HEK293 (cell line): Measurements from ENCODE around the gene RPL27.

Experiments
- CTCF ChIA-PET: fragments of 350-600 bp; formaldehyde crosslinking; extraction: SDS; loops from one replicate; lab custom pipeline; 2021; ENCODE audit warnings: antibody characterized with exemption; lab: Yijun Ruan, JAX
- POLR2A ChIA-PET: fragments of 300-600 bp; formaldehyde crosslinking; extraction: SDS; loops from one replicate; lab custom pipeline; 2020; ENCODE audit warnings: antibody characterized with exemption, inconsistent platforms; lab: Yijun Ruan, JAX
- H3K27ac ChIP-seq: fragments of 200-500 bp; sonication (Bioruptor generic); 2 replicates; pipeline ENCODE4 v1.5.1; 2014; ENCODE audit warnings: low read depth, low read length, control low read depth, inconsistent platforms; ENCODE audit errors: extremely low read depth
- H3K36me3 ChIP-seq, 2 experiments: fragments of 200-500 bp in 1 of 2; sonication (Bioruptor generic) in 1 of 2; 1 replicate in 1 of 2; 2 replicates in 1 of 2; pipeline ENCODE4 v1.5.1; 2014 to 2017; ENCODE audit warnings: inconsistent platforms in 2 of 2, low read length in 2 of 2; ENCODE audit not compliant: control insufficient read depth in 2 of 2, insufficient read depth in 1 of 2
- H3K4me1 ChIP-seq: fragments of 200-500 bp; sonication (Bioruptor generic); 2 replicates; pipeline ENCODE4 v1.5.1; 2014; ENCODE audit warnings: mild to moderate bottlenecking, low read length, inconsistent platforms; ENCODE audit not compliant: control insufficient read depth, insufficient read depth
- H3K4me3 ChIP-seq: 2 replicates; pipeline ENCODE4 v1.5.1; 2011; ENCODE audit warnings: low read depth, mild to moderate bottlenecking, control low read depth, low read length, moderate library complexity
- H3K9me3 ChIP-seq: fragments of 200-500 bp; sonication (Bioruptor generic); 2 replicates; pipeline ENCODE4 v1.5.1; 2014; ENCODE audit warnings: low read depth, low read length, inconsistent platforms; ENCODE audit not compliant: control insufficient read depth, insufficient read depth
- BCL11B ChIP-seq: fragments of 450-650 bp; formaldehyde crosslinking; IDR thresholded peaks from 2 replicates; pipeline ENCODE4 v1.5.1; 2016; ENCODE audit warnings: low read depth, missing biosample characterization, missing genetic modification characterization
- EGR2 ChIP-seq: fragments of 450-650 bp; formaldehyde crosslinking; IDR thresholded peaks from 2 replicates; pipeline ENCODE4 v1.5.1; 2016; ENCODE audit warnings: low read depth, missing biosample characterization, missing genetic modification characterization
- HOXC10 ChIP-seq: sonication (generic); formaldehyde crosslinking; IDR thresholded peaks from 2 replicates; pipeline ENCODE4 v1.8.1; 2023; ENCODE audit warnings: mild to moderate bottlenecking, missing genetic modification reagents
- SCRT2 ChIP-seq: fragments of 450-650 bp; formaldehyde crosslinking; IDR thresholded peaks from 2 replicates; pipeline ENCODE4 v1.5.1; 2016; ENCODE audit warnings: missing biosample characterization, missing genetic modification characterization
- SP7 ChIP-seq: fragments of 450-650 bp; formaldehyde crosslinking; IDR thresholded peaks from 2 replicates; pipeline ENCODE4 v1.5.1; 2016; ENCODE audit warnings: missing biosample characterization, missing genetic modification characterization
- ZNF10 ChIP-seq: fragments of 450-650 bp; formaldehyde crosslinking; IDR thresholded peaks from 2 replicates; pipeline ENCODE4 v1.5.1; 2017; ENCODE audit warnings: missing biosample characterization, missing genetic modification characterization
- ZNF121 ChIP-seq: fragments of 450-650 bp; formaldehyde crosslinking; IDR thresholded peaks from 2 replicates; pipeline ENCODE4 v1.5.1; 2016; ENCODE audit warnings: missing biosample characterization, missing genetic modification characterization
- ZNF140 ChIP-seq: fragments of 450-650 bp; formaldehyde crosslinking; IDR thresholded peaks from 2 replicates; pipeline ENCODE4 v1.5.1; 2016; ENCODE audit warnings: missing biosample characterization, missing genetic modification characterization
- ZNF184 ChIP-seq: fragments of 450-650 bp; IDR thresholded peaks from 2 replicates; pipeline ENCODE4 v1.5.1; 2018; ENCODE audit warnings: missing biosample characterization, mild to moderate bottlenecking, missing genetic modification characterization
- ZNF221 ChIP-seq: fragments of 450-650 bp; formaldehyde crosslinking; IDR thresholded peaks from 2 replicates; pipeline ENCODE4 v1.5.1; 2017; ENCODE audit warnings: missing biosample characterization, missing genetic modification characterization, borderline replicate concordance
- ZNF23 ChIP-seq: fragments of 450-650 bp; formaldehyde crosslinking; IDR thresholded peaks from 2 replicates; pipeline ENCODE4 v1.5.1; 2016; ENCODE audit warnings: missing biosample characterization, missing genetic modification characterization, borderline replicate concordance
- ZNF624 ChIP-seq: fragments of 450-650 bp; formaldehyde crosslinking; IDR thresholded peaks from 2 replicates; pipeline ENCODE4 v1.5.1; 2017; ENCODE audit warnings: missing biosample characterization, missing genetic modification characterization
- ZNF658 ChIP-seq: fragments of 450-650 bp; formaldehyde crosslinking; IDR thresholded peaks from 2 replicates; pipeline ENCODE4; 2016; ENCODE audit warnings: missing biosample characterization, missing genetic modification characterization
- TF ChIP-seq, protein P1 (sequence below): fragments of 450-650 bp; formaldehyde crosslinking; IDR thresholded peaks from 2 replicates; pipeline ENCODE4 v1.5.0; 2017; ENCODE audit warnings: missing biosample characterization, missing genetic modification characterization, borderline replicate concordance
- TF ChIP-seq, protein P2 (sequence below): fragments of 450-650 bp; formaldehyde crosslinking; IDR thresholded peaks from 2 replicates; pipeline ENCODE4 v1.5.1; 2016; ENCODE audit warnings: missing biosample characterization, missing genetic modification characterization
- TF ChIP-seq, protein P3 (sequence below): fragments of 450-650 bp; formaldehyde crosslinking; IDR thresholded peaks from 2 replicates; pipeline ENCODE4 v1.5.1; 2016; ENCODE audit warnings: missing biosample characterization, missing genetic modification characterization
- TF ChIP-seq, protein P4 (sequence below): fragments of 450-650 bp; formaldehyde crosslinking; IDR thresholded peaks from 2 replicates; pipeline ENCODE4 v1.5.1; 2016; ENCODE audit warnings: missing biosample characterization, missing genetic modification characterization, borderline replicate concordance
- TF ChIP-seq, protein P5 (sequence below): fragments of 450-650 bp; formaldehyde crosslinking; IDR thresholded peaks from 2 replicates; pipeline ENCODE4 v1.5.1; 2017; ENCODE audit warnings: missing biosample characterization, missing genetic modification characterization
- TF ChIP-seq, protein P6 (sequence below): fragments of 450-650 bp; formaldehyde crosslinking; IDR thresholded peaks from 2 replicates; pipeline ENCODE4 v1.5.1; 2016; ENCODE audit warnings: missing biosample characterization, missing genetic modification characterization
- TF ChIP-seq, protein P7 (sequence below): fragments of 450-650 bp; formaldehyde crosslinking; IDR thresholded peaks from 2 replicates; pipeline ENCODE4 v1.5.1; 2016; ENCODE audit warnings: missing biosample characterization, missing genetic modification characterization, low read depth

The RPL27 gene

DNA sequence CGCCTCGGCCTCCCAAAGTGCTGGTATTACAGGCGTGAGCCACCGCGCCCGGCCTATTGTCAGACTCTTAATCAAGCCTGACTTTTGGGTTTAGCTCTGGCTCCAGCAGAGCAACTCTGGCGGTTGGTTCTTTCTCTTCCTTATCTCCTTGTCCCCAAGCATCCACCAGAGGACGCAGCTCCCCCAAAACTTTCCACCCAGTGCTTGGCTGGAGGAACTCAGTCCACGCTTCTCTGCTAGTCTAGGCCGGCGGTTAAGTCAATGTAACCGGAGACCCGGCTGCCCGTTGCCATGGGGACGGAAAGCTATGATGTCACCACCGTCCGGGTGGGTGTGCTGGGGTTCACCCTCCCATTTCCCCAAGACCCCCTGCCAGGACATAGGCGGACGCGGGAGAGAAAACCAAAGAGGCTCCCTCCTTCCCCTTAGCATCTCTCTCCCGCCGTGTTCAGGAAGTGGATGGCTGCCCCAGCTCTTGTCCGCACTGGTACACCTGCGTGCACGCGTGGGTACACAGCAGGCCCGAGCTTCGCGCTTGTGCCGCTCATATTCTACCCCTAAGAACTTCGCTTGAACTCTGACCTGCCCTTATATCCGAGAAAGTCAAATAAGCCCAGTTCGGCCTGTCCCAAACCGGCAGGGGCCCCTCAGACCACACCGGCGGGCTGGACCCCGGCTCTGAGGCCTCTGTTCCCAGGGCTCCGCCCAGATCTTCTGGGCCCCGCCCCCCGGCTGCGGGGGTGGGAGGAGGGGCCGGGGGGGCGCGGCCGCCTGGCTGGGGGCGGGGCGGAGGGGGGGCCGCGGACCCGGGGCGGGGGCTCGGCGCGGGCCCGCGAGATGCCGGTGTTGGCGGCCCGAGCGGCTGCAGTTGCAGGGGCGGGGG, 26.4 kb downstream of the RPL27 start, which contains the start of gene RND2:
RND2 (plus strand) TSS at position 825 of the 883 bp plus-strand sequence. CDS start 117 bp downstream, outside the sequence.
- CTCF ChIA-PET, result interaction anchor here (0.6 to 1.7 kb wide), 17 partner anchors 10 to 459 kb away, joined by 3 to 8 read pairs (median 4); partner anchors contain the start of genes DHX8 and IFI35
- peaks cover 0 to 16% of the 10 kb centered on the region in 2 experiments; a peak in 1 of 3 replicates for H3K36me3 ChIP-seq
- peaks cover 2% of the 10 kb centered on the region for H3K4me1 ChIP-seq
- POLR2A ChIA-PET, result interaction anchor here (0.7 to 1.4 kb wide), 14 partner anchors 9 to 374 kb away, joined by 3 to 23 read pairs (median 4); partner anchors contain the start of genes ARL4D, IFI35 and RPL27
- H3K4me3 ChIP-seq, result peak within 1 kb of the TSS; percentile 52
- H3K27ac ChIP-seq, result peak within 1 kb of the TSS; percentile 62
- H3K9me3 ChIP-seq, result no peaks in the 10 kb centered on the region
- TF ChIP-seq, protein P1, sequence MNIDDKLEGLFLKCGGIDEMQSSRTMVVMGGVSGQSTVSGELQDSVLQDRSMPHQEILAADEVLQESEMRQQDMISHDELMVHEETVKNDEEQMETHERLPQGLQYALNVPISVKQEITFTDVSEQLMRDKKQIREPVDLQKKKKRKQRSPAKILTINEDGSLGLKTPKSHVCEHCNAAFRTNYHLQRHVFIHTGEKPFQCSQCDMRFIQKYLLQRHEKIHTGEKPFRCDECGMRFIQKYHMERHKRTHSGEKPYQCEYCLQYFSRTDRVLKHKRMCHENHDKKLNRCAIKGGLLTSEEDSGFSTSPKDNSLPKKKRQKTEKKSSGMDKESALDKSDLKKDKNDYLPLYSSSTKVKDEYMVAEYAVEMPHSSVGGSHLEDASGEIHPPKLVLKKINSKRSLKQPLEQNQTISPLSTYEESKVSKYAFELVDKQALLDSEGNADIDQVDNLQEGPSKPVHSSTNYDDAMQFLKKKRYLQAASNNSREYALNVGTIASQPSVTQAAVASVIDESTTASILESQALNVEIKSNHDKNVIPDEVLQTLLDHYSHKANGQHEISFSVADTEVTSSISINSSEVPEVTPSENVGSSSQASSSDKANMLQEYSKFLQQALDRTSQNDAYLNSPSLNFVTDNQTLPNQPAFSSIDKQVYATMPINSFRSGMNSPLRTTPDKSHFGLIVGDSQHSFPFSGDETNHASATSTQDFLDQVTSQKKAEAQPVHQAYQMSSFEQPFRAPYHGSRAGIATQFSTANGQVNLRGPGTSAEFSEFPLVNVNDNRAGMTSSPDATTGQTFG (tag by site-specific recombination), result no peak
- TF ChIP-seq EGR2 (tag by site-specific recombination) (peak; percentile 39; the same call in 1 of the 2 replicates), ZNF624 (tag by site-specific recombination) (no peak), HOXC10 (CRISPR knock-in tag) (no peak), ZNF140 (no peak), ZNF221 (tag by site-specific recombination) (no peak), ZNF23 (tag by site-specific recombination) (no peak), ZNF10 (tag by site-specific recombination) (no peak), SP7 (tag by site-specific recombination) (peak; percentile 80), SCRT2 (tag by site-specific recombination) (no peak), ZNF121 (tag by site-specific recombination) (no peak), ZNF184 (tag by site-specific recombination) (no peak), BCL11B (tag by site-specific recombination) (no peak), ZNF658 (tag by site-specific recombination) (no peak)
- TF ChIP-seq, protein P2, sequence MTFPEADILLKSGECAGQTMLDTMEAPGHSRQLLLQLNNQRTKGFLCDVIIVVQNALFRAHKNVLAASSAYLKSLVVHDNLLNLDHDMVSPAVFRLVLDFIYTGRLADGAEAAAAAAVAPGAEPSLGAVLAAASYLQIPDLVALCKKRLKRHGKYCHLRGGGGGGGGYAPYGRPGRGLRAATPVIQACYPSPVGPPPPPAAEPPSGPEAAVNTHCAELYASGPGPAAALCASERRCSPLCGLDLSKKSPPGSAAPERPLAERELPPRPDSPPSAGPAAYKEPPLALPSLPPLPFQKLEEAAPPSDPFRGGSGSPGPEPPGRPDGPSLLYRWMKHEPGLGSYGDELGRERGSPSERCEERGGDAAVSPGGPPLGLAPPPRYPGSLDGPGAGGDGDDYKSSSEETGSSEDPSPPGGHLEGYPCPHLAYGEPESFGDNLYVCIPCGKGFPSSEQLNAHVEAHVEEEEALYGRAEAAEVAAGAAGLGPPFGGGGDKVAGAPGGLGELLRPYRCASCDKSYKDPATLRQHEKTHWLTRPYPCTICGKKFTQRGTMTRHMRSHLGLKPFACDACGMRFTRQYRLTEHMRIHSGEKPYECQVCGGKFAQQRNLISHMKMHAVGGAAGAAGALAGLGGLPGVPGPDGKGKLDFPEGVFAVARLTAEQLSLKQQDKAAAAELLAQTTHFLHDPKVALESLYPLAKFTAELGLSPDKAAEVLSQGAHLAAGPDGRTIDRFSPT, result peak; percentile 84
- TF ChIP-seq, protein P3, sequence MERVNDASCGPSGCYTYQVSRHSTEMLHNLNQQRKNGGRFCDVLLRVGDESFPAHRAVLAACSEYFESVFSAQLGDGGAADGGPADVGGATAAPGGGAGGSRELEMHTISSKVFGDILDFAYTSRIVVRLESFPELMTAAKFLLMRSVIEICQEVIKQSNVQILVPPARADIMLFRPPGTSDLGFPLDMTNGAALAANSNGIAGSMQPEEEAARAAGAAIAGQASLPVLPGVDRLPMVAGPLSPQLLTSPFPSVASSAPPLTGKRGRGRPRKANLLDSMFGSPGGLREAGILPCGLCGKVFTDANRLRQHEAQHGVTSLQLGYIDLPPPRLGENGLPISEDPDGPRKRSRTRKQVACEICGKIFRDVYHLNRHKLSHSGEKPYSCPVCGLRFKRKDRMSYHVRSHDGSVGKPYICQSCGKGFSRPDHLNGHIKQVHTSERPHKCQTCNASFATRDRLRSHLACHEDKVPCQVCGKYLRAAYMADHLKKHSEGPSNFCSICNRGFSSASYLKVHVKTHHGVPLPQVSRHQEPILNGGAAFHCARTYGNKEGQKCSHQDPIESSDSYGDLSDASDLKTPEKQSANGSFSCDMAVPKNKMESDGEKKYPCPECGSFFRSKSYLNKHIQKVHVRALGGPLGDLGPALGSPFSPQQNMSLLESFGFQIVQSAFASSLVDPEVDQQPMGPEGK, result peak; percentile 96
- TF ChIP-seq, protein P4, sequence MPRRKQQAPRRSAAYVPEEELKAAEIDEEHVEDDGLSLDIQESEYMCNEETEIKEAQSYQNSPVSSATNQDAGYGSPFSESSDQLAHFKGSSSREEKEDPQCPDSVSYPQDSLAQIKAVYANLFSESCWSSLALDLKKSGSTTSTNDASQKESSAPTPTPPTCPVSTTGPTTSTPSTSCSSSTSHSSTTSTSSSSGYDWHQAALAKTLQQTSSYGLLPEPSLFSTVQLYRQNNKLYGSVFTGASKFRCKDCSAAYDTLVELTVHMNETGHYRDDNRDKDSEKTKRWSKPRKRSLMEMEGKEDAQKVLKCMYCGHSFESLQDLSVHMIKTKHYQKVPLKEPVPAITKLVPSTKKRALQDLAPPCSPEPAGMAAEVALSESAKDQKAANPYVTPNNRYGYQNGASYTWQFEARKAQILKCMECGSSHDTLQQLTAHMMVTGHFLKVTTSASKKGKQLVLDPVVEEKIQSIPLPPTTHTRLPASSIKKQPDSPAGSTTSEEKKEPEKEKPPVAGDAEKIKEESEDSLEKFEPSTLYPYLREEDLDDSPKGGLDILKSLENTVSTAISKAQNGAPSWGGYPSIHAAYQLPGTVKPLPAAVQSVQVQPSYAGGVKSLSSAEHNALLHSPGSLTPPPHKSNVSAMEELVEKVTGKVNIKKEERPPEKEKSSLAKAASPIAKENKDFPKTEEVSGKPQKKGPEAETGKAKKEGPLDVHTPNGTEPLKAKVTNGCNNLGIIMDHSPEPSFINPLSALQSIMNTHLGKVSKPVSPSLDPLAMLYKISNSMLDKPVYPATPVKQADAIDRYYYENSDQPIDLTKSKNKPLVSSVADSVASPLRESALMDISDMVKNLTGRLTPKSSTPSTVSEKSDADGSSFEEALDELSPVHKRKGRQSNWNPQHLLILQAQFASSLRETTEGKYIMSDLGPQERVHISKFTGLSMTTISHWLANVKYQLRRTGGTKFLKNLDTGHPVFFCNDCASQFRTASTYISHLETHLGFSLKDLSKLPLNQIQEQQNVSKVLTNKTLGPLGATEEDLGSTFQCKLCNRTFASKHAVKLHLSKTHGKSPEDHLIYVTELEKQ (tag by site-specific recombination), result no peak
- TF ChIP-seq, protein P5, sequence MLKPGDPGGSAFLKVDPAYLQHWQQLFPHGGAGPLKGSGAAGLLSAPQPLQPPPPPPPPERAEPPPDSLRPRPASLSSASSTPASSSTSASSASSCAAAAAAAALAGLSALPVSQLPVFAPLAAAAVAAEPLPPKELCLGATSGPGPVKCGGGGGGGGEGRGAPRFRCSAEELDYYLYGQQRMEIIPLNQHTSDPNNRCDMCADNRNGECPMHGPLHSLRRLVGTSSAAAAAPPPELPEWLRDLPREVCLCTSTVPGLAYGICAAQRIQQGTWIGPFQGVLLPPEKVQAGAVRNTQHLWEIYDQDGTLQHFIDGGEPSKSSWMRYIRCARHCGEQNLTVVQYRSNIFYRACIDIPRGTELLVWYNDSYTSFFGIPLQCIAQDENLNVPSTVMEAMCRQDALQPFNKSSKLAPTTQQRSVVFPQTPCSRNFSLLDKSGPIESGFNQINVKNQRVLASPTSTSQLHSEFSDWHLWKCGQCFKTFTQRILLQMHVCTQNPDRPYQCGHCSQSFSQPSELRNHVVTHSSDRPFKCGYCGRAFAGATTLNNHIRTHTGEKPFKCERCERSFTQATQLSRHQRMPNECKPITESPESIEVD (tag by site-specific recombination), result no peak
- TF ChIP-seq, protein P6, sequence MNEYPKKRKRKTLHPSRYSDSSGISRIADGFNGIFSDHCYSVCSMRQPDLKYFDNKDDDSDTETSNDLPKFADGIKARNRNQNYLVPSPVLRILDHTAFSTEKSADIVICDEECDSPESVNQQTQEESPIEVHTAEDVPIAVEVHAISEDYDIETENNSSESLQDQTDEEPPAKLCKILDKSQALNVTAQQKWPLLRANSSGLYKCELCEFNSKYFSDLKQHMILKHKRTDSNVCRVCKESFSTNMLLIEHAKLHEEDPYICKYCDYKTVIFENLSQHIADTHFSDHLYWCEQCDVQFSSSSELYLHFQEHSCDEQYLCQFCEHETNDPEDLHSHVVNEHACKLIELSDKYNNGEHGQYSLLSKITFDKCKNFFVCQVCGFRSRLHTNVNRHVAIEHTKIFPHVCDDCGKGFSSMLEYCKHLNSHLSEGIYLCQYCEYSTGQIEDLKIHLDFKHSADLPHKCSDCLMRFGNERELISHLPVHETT (tag by site-specific recombination), result no peak
- TF ChIP-seq, protein P7, sequence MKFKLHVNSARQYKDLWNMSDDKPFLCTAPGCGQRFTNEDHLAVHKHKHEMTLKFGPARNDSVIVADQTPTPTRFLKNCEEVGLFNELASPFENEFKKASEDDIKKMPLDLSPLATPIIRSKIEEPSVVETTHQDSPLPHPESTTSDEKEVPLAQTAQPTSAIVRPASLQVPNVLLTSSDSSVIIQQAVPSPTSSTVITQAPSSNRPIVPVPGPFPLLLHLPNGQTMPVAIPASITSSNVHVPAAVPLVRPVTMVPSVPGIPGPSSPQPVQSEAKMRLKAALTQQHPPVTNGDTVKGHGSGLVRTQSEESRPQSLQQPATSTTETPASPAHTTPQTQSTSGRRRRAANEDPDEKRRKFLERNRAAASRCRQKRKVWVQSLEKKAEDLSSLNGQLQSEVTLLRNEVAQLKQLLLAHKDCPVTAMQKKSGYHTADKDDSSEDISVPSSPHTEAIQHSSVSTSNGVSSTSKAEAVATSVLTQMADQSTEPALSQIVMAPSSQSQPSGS (tag by site-specific recombination), result peak; percentile 98
